Hematopoietic multipotent progenitor cell treated with erythropoietin and hydrocortisone succinate and interleukin-3 and kit ligand, for 8 days (in vitro differentiated cells): ENCODE data around the gene COA5.
"Not testable (repeated sequence)": the region's sequence is repeated elsewhere in the genome, so short reads cannot be mapped to it uniquely, and the experiment has no call there.

Experiments
- DNase-seq: peaks from one replicate; pipeline ENCODE4 v3.0.0-alpha.2; 2015

The COA5 gene

DNA sequence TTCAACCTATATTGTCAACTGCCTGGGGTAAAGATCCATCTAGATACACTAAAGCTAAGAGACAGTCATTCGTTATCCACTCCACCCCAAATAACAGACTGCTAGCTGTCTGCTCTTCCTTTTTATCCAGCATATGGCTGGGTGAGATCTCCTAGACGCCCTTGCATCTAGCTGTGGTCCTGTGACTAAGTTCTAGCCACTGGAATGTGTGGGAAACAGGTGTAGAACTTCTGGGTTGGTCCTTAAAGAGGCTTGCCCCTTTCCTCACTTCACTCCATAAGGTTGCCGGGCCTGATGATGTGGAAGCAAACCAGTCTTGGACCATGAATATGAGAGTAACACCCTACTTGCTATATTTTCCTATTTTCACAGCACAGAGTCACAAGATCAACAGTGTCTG is 3.2 kb downstream of the COA5 start:
- no peak for DNase-seq

DNA sequence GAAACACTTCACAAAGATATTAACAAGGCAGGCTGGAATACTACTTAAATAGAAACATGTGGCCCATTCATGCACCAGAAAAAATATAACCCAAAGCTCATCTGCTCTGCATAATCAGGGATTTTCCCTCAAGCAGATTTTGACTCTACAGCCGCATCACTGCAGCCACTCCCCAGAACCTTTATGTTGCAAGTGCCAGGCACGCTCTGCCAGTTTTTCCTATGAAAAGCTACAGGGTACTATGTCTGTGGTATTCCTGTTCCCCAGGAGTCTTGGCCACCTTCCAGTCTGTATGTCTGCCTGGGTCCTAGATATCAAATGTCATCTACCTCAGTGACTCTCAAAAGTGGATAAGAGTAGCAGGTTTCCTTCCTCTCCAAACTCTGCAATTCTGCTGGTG is 3.8 kb downstream of the COA5 start:
- DNase-seq: no peak

DNA sequence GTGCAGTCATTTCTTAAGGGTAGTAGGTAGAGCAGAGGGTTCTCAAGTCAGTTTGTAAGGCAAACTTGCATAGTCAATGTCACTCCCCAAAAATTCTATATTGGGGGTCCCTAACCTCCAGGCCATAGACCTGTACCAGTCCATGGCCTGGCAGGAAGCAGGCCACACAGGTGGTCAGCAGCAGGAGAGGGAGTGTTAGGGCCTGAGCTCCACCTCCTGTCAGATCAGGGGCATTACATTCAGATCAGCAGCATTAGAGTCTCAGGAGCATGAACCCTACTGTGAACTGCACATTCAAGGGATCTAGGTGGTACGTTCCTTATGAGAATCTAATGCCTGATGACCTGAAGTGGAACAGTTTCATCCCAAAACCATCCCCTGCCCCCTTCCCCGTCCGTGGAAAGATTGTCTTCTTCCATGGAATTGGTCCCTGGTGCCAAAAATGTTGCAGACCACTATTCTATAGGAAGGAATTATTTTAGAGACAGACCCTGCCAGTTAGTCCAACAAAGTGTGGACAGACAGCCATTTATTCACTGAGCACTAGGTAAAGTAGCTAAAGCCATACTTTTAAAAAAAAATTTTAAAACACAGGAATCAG is 6.7 kb downstream of the COA5 start:
- DNase-seq: peak; percentile 51

DNA sequence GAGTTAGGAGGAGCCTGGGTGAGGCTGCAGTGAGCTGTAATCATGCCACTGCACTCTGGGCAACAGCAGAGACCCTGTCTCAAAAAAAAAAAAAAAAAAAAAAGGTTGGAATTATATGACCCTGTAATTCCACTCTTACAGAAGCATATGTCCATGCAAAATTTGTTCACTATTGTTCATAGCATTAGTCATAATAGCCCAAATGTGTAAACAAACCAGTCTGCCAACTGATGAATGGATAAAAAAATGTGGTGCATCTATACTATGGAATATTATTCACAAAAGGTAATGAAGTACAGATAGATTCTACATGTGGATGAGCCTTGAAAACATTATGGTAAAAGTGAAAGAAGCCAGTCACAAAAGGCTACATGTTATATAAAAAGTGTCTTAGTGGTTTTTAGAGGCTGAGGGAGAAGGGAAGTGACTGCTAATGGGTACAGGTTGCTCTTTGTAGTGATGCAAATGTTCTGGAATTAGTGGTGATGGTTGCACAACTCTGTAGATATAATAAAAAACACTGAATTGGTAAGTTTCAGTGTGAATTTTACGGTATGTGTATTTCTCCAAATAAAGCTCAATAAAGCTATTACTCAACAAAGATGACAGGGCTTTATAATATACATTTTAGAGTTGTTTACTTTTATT is 9.4 kb downstream of the COA5 start:
- DNase-seq: no peak

DNA sequence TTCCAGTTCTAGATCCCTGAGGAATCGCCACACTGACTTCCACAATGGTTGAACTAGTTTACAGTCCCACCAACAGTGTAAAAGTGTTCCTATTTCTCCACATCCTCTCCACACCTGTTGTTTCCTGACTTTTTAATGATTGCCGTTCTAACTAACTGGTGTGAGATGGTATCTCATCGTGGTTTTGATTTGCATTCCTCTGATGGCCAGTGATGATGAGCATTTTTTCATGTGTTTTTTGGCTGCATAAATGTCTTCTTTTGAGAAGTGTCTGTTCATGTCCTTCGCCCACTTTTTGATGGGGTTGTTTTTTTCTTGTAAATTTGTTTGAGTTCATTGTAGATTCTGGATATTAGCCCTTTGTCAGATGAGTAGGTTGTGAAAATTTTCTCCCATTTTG is 13.6 kb downstream of the COA5 start:
- DNase-seq: not testable (repeated sequence)

DNA sequence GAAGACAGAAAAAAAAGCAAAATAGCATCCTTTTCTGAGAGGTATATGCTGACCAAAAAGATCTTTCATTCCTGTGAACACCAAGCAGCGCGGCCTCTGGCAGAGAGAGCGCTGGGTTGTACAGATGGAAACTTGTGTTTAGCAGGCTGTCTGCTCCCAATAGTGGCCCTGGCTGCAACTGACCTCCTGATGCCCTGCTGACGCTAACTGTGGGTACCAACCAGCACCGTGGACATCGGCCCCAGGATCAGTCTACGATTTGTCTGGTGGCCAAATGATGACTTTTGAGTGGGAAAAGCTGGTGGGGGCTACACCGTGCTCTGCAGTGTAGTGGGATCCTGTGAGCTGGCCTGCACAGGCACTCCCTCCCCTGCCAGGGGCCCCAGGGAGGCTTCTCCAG is 15.7 kb downstream of the COA5 start:
- no peak for DNase-seq

DNA sequence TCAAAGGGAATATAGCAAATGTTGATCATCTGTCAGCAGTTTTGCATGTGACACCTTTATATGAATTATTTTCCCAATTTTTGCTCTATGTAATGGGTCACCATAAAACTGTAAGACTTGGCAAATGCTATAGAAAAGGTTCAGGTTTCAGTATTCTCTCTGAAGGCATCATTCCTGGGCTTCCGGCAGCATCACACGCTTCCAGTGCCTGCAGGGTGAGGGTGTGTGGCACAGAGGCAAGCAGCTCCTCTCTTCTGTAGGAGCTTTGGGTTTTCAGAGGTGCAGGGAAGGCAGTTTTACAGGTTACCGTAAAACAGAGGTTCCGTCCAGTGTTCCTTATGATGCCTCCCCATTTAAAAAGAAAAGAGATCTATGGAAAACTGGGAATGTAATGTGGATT is 18.8 kb downstream of the COA5 start:
- no peak for DNase-seq

DNA sequence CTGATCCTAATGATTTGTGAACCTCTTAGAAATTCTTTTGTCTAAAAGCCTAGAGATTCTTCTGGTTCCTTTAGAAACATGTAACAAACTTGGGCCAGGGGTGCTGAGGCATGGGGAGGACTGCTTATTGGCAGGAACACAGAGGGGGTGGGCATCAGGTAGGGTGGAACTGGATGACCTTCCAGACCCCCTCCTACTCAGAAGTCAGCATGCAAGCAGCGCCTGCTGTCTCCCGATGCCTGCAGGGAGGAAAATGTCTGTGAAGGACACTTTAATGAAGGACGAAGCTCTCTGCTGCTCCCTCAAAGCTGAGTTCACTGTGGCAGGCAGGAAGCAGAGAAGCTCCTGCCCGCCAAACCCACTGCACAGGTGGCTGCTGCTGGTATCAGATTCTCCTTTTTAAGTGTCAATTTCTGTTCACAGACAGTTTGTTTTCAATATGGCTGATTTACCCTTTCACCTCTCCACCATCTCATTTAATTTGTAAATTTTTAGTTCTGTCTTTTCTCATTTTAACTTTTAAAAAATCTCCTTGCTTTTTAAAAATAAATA is 19.4 kb downstream of the COA5 start:
- DNase-seq: no peak

DNA sequence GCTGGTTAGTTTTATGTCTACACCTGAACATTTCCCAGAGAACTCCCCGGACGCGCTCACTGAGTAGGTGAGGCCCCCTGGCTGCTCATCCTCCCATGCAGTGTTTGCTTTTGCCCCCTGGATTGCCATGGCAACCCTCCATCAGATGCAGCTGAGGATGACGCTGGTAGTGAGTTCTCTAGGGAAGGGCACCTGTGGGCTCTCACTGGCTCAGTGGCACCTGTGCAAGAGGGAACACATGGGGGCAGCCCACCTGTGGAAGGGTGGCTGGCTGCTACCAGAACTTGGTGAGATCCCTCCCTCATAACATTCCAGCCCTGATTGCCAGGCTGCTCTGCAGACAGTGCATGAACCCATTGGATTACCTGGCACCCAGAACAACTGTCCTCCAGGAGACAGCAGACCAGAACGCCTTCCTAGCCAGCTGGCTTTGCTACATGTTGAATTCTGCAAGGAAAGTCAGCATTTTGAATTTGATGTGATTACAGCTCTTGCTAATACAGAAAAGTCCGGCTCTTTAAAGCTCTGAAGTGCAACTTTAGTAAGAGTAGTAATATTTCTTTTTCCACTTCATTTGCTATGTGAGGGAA is 21.7 kb downstream of the COA5 start:
- no peak for DNase-seq

DNA sequence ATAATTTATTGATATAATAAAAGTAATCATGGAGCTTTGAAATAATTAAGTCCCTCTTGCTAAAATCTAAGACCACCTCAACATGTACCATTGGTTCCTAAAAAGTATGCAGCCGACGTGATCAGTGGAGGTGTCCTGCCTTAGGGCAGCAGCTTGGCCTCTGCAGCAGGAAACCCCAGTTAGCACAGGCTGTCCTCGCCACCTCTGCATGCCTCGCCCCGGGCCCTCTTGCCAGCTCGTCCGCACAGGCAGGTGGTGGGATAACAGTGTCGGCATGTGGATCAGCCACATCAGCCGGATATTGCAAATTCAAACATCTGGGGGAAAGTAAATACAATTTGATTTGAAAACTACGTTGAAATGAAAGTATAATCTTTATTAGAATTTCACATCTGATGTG is 22.9 kb downstream of the COA5 start:
- no peak for DNase-seq

DNA sequence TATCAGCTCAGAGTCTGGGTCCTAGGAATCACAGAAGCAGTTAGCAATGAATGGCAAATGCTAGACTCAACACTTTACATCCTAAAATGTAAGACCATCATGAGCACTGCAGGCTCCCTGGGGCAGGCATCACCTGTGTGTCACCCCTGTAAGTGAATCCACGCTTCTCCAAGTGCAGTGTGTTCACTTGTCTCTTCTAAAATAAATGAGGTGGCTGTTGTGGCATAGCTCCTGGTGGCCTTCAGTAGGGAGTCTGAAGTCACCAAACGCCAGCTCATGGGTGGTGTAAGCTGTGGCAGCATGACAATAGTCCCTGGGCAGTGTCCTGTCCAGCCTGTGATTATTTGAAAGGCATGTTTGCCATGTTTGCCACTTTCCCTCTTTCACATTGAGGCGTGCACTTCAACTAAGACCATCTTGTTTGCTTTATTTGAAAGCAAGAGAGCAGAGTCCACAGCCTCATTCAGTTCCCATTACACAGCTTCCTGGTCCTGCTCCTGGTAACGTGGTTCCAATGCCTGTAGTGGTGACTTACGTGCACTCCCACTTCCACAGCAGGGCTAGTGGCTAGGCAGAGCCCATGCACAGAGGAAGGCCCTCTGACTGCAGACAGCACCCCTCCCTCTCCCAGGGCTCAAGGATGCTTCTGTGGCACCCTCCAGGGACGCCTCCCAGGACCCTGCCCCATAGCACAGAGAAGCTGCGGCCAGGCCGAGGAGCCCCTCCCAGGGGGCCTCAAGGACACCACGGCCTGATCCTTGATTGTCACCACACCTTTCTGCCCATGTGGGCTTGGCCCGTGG is 24.3 kb downstream of the COA5 start:
- DNase-seq: no peak

DNA sequence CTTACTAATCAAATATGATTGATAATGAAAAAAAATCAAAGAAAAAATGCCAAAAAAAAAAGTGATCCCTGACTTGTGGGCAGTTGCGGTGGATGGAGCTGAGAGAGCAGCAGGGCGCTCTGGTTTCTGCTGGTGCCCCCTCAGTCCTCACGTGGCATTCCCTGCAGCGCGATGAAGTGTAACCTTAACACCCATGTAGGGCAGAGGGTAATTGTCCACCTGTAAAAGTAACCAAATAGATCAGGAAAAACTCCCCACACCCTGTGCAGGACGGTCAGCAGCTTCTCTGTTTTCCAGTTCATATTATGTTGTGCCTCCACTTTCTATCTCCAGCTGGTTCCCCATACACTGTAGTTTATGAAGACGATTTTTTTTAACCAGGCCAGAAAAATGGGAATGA is 25.0 kb downstream of the COA5 start:
- DNase-seq: no peak

DNA sequence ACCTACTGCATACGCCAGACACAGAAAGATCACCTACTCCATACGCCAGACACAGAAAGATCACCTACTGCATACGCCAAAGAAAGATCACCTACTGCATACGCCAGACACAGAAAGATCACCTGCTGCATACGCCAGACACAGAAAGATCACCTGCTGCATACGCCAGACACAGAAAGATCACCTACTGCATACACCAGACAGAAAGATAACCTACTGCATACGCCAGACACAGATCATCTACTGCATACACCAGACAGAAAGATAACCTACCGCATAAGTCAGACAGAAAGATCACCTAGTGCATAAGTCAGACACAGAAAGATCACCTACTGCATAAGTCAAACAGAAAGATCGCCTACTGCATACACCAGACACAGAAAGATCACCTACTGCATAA is 25.8 kb downstream of the COA5 start:
- no peak for DNase-seq

DNA sequence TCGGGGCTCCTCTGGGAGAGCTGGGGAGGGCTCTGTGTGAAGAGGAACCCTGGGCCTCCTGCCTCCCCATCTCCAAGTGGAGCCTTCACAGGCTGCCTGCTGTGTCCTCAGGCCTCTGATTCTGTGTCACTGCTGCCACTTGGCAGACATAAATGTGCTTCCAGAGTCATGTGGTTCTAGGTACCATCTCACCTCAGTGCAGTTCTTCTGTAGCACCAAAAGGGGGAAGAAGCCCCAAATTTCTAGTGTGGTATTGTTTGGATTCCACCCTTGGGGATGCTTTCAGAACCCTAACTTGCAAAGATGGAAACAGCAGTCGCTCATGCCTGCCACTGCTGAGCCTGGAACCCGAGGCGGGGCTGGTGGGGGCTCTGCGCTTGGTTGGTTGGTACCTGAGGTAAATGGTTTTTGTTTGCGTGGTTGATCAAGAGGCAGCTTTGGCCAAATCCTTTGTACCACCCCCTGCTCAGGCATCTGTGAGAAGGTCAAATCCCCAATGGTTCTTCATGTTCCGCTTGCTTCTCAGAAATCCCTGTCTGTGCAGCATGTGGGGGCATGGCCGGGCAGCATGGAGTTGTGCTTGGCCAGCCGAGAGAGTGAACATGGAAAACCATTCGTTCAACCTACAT is 27.5 kb downstream of the COA5 start:
- no peak for DNase-seq

DNA sequence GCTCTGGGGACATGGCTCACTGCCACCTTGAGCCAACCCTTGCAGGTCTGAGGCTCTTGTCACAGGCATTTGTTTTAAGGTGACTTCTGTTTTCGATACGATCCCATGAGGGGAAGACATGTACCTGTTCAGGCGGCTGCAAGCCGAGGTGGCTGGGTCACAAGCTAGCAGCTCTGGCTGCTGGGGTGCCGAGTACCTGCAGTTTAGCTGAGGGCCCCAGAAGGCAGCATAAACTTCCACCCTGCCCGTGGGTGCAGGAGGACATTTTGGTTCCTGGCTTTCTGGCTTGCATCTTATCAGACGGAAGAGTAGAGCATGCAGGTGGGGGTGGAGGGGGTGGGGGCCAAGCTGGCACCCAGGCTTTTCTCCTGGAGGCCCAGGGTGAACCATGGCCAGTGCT is 28.4 kb downstream of the COA5 start:
- DNase-seq: no peak

DNA sequence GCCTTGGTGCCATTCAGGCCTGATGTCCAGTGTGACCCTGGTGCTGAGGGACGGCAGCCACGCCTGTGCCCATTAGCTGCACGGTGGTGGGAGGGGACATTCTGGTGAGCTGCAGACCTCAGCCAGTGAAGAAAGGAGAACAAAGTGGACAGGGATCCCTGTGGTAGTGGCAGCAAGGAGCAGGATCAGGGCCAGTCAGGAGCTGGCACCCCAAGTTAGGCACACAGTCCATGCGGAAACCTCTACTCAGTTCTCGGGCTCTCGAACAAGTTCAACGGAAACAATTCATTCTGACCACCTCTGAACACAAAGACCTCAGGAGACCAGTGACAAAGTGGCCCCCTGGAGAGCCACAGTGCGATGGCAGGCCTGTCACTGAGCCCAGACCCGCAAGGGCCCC is 30.1 kb downstream of the COA5 start:
- no peak for DNase-seq

DNA sequence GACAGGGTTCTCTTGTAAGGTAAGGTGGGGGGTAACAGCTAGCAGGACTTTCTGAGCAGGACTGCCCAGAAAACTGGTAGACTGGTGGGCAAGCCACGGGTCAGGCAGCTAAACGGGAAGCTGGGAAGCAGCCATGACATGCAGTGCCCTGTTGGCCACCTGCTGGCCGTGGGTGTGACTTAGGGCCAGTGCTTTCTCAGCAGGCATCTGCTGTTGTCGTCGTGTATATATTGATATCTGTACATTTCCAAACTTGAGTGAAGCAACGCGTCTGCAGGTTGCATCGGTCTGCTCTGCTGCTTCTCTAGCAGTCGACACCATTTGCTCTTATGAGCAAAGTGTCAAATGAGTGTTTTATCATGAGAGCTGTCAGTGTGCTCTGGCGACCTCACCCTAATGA is 31.0 kb downstream of the COA5 start:
- DNase-seq: no peak

DNA sequence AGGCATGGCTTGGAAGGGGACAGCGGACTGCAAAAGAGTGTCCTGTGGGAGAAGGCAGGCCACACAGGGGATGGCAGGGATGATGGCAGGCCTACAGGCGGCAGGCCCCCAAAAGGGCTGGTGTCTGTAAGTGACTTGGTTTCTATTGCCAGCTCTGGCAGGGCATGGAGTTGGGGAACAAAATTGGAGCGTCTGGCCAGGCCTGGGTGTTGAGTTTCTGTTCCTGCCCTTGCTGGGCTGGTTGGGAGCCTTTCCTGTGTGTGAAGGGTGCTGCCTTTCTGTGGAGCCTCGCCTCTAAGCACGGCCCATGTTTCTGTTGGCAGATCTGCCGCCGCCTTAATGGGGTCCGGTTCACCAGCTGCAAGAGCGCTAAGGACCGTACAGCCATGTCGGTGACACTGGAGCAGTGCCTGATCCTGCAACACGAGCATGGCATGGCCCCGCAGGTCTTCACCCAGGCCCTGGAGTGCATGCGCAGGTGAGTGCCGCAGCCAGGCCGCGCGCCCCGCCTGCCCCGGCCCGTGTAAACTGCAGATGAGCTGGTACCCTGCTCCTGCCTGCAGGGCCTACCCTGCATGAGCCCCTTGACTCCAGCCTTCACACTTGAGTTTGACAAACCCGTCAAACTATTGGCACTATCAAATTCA is 31.5 kb downstream of the COA5 start:
- no peak for DNase-seq

DNA sequence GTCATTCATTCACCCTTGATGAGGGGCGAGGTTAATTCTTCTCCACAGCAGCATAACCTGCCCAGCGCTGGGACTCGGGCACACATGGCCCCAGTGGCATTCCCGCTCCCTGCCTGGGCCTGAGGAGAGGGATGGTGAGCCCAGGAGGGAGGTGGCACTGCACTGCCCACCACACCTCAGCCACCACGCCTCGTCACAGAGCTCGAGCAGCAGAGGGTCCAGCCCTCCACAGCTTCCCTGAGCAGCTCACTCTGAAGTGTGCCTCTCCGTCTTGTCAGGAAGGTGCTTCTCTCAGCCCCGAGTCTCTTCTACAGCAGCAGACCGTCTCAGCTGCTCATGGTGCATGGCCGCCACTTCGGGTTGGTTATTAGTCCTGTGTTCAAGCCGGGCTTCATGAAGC is 34.9 kb downstream of the COA5 start:
- no peak for DNase-seq

DNA sequence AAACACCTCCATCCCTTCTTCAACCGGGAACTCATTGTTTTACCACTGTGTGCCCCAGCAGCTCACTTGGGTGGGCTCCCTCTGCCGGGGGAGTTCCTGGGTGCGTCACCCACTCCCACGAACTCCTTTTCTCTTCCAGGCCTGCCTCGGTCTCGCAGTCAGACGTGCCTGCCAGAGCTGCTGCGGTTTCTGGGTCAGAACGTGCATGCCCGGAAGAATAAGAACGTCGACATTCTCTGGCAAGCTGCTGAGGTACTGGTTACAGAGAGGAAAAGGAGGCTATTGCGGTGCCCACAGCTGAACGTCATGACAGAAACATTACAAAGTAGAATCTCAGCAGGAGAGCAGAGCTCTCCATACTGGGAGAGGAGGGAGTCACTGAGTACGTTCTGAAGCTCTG is 35.6 kb downstream of the COA5 start:
- DNase-seq: no peak

DNA sequence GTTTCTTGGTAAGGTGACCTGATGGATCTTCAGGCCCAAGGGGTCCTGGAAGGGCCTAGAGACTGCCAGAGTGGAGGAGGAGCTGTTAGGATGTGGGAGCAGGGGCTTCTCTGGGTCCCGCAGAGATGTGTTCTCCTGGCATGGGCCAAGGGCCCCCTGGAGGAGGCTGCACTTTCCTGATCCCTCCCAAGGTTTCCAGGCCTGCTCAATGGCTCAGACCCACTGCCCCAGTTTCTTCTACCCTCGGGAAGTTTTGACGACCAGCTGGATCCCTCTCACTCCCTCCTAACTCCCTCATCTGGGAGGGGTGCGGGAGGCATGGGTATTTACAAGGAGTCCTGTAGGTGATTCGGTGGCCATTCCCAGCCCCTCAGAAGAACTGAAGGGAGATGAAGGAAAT is 36.1 kb downstream of the COA5 start:
- no peak for DNase-seq

DNA sequence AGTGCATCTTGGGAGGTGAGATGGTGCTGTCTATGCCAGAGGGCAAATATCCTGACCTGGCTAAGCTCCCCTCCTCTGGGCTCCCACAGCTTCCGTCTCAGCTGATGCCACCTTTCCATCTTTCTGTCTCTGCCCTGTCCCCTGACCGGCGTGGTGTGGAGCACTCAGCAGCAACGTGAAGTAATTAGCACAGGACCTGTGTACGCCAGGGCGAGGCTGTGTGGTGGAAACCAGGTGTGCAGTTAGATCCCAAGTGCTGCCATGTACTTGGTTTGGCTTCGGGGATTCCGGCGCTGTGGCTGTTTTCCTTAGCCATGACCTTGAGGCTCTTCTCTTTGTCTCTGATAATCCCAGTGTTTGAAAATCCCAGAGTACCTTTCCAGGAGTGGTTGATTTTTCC is 36.5 kb downstream of the COA5 start:
- no peak for DNase-seq
